SK-N-SH treated with all-trans-retinoic acid at 6 μM for 48 hours (cell line): ENCODE results near the gene RBM19.

Experiments
- CREB5 ChIP-seq: fragments of 250-450 bp; sonication (Bioruptor Pico); IDR thresholded peaks from 2 replicates; pipeline ENCODE4 v1.5.1; 2020; ENCODE audit warnings: low read depth, mild to moderate bottlenecking, moderate library complexity
- GLIS3 ChIP-seq: fragments of 250-450 bp; sonication (Bioruptor Pico); IDR thresholded peaks from 2 replicates; pipeline ENCODE4 v1.5.0; 2020; ENCODE audit warnings: mild to moderate bottlenecking, moderate library complexity
- ISL1 ChIP-seq: fragments of 250-450 bp; sonication (Bioruptor Pico); IDR thresholded peaks from 2 replicates; pipeline ENCODE4 v2.1.2; 2022; ENCODE audit warnings: mild to moderate bottlenecking, moderate library complexity
- PATZ1 ChIP-seq: fragments of 250-450 bp; sonication (Bioruptor Pico); IDR thresholded peaks from 2 replicates; pipeline ENCODE4 v1.8.0; 2020; ENCODE audit warnings: mild to moderate bottlenecking, moderate library complexity, borderline replicate concordance
- POU6F1 ChIP-seq: fragments of 250-450 bp; sonication (Bioruptor Pico); IDR thresholded peaks from 2 replicates; pipeline ENCODE4 v1.8.0; 2021; ENCODE audit warnings: low read depth, mild to moderate bottlenecking, moderate library complexity, borderline replicate concordance
- SNAI2 ChIP-seq: fragments of 250-450 bp; sonication (Bioruptor Pico); IDR thresholded peaks from 2 replicates; pipeline ENCODE4 v1.5.0; 2020; ENCODE audit warnings: mild to moderate bottlenecking, moderate library complexity
- TOX ChIP-seq: fragments of 250-450 bp; sonication (Bioruptor Pico); IDR thresholded peaks from 2 replicates; pipeline ENCODE4 v1.8.0; 2021; ENCODE audit warnings: mild to moderate bottlenecking, moderate library complexity, borderline replicate concordance

- no peak for TF ChIP-seq PATZ1 (CRISPR knock-in tag)
- TF ChIP-seq SNAI2 (CRISPR knock-in tag), result no peak
- no peak for TF ChIP-seq TOX (CRISPR knock-in tag)
- TF ChIP-seq ISL1 (CRISPR knock-in tag), result no peak
- TF ChIP-seq CREB5 (CRISPR knock-in tag), result no peak
- TF ChIP-seq POU6F1 (CRISPR knock-in tag), result no peak
- no peak for TF ChIP-seq GLIS3
Observed at GRCh38 chr12:113942209-113942608, 23.9 kb downstream of the RBM19 start.
